OCI-LY7 (cell line): ENCODE measurements around the gene PHACTR1. TPM values are rescaled to one million over a fixed set of nuclear protein-coding genes. Genes with fewer than 3 reads are reported as not detected.

Experiments used
- BruUV-seq: library from RNA; stranded (reverse); fragments of 400-500 nt; replicated peaks from 2 replicates; lab custom pipeline; 2021; lab: Mats Ljungman, UMichigan
- CTCF ChIA-PET: fragments of 300-600 bp; sonication (Branson Sonifier 250); formaldehyde crosslinking; loops from one replicate; lab custom pipeline; 2022; ENCODE audit warnings: antibody characterized with exemption; ENCODE audit not compliant: unreplicated experiment; lab: Charles Lee
- POLR2A ChIA-PET: fragments of 300-600 bp; sonication (Branson Sonifier 250); formaldehyde crosslinking; loops from one replicate; lab custom pipeline; 2022; ENCODE audit warnings: antibody characterized with exemption; lab: Charles Lee
- DNase-seq: peaks from one replicate; pipeline ENCODE4 v3.0.0-alpha.2; 2015; ENCODE audit warnings: low spot score
- H2AFZ ChIP-seq: fragments of 200-600 bp; sonication (generic), shearing (Covaris generic); 2 replicates; pipeline ENCODE4 v1.6.1; 2014; ENCODE audit warnings: mild to moderate bottlenecking, antibody characterized with exemption, low read length, moderate library complexity
- H3K27ac ChIP-seq: fragments of 200-600 bp; sonication (generic); 2 replicates; pipeline ENCODE4 v1.5.1; 2014; ENCODE audit warnings: mixed run types, low read depth, mild to moderate bottlenecking, moderate library complexity, low read length, inconsistent platforms; ENCODE audit not compliant: poor library complexity, severe bottlenecking
- H3K36me3 ChIP-seq: fragments of 200-600 bp; sonication (generic); 2 replicates; pipeline ENCODE4 v1.6.1; 2014; ENCODE audit warnings: mild to moderate bottlenecking, antibody characterized with exemption, low read length, moderate library complexity, mixed read lengths; ENCODE audit not compliant: insufficient read depth
- H3K4me1 ChIP-seq: fragments of 200-600 bp; sonication (generic); 2 replicates; pipeline ENCODE4 v1.5.1; 2014; ENCODE audit warnings: mild to moderate bottlenecking, low read length; ENCODE audit not compliant: insufficient read depth, poor library complexity, severe bottlenecking
- H3K4me2 ChIP-seq: fragments of 200-600 bp; sonication (generic); 2 replicates; pipeline ENCODE4 v1.6.1; 2014; ENCODE audit warnings: mild to moderate bottlenecking, low read length
- H3K4me3 ChIP-seq: fragments of 200-600 bp; sonication (generic); 2 replicates; pipeline ENCODE4 v1.5.1; 2014; ENCODE audit warnings: mild to moderate bottlenecking, low read depth, low read length; ENCODE audit not compliant: poor library complexity, severe bottlenecking
- H3K79me2 ChIP-seq: fragments of 200-600 bp; sonication (generic); 2 replicates; pipeline ENCODE4 v1.6.1; 2016; ENCODE audit warnings: low read depth, mild to moderate bottlenecking, low read length, moderate library complexity, mixed read lengths; ENCODE audit not compliant: insufficient read depth
- H3K9me2 ChIP-seq: fragments of 200-600 bp; sonication (generic); 2 replicates; pipeline ENCODE4 v1.6.1; 2016; ENCODE audit warnings: mild to moderate bottlenecking, low read length, mixed read lengths; ENCODE audit not compliant: insufficient read depth
- H3K9me3 ChIP-seq: fragments of 200-600 bp; sonication (generic); 2 replicates; pipeline ENCODE4 v1.6.1; 2014; ENCODE audit warnings: mild to moderate bottlenecking, mixed run types, low read length, mixed read lengths
- H4K20me1 ChIP-seq: fragments of 200-600 bp; sonication (generic); 2 replicates; pipeline ENCODE4 v1.6.1; 2014; ENCODE audit warnings: mild to moderate bottlenecking, antibody characterized with exemption, low read length, moderate library complexity, mixed read lengths; ENCODE audit not compliant: insufficient read depth
- CTCF ChIP-seq: fragments of 200-600 bp; sonication (generic); conservative IDR thresholded peaks from 2 replicates; pipeline ENCODE4 v1.5.1; 2014; ENCODE audit warnings: mild to moderate bottlenecking, antibody characterized with exemption, low read length, moderate library complexity, mixed read lengths
- EZH2phosphoT487 ChIP-seq: fragments of 200-600 bp; sonication (generic); IDR thresholded peaks from 2 replicates; pipeline ENCODE4 v1.6.1; 2018; ENCODE audit warnings: low read depth, borderline replicate concordance, mild to moderate bottlenecking, mixed run types, antibody characterized with exemption, low read length, moderate library complexity, mixed read lengths
- intact Hi-C: fragments of 100-400 bp; cut with micrococcal nuclease; formaldehyde crosslinking; loops from one replicate; pipeline ENCODE4 v1.10.0; 2022; ENCODE audit not compliant: unreplicated experiment
- total RNA-seq, 2 experiments: library from RNA; depleted of rRNA in 1 of 2; stranded (reverse); fragments of >200 nt in 1 of 2; shearing (Covaris generic) in 1 of 2; gene quantifications; 2 replicates each; pipeline ENCODE4 v1.2.3, GENCODE V29; 2014 to 2022

PHACTR1 gene
- total RNA-seq, 2 experiments from 2014 or later = 25.1 to 46.6 TPM

GRCh38 chr6:13094781-13095425 is 378.3 kb downstream of the PHACTR1 start:
- no TSS peak for BruUV-seq
- intact Hi-C loops = no loop called here
- TF ChIP-seq CTCF (no peak), EZH2phosphoT487 (no peak)
- H3K79me2 ChIP-seq = no peaks in the 10 kb centered on the region
- CTCF ChIA-PET = no interaction called here
- H4K20me1 ChIP-seq = no peaks in the 10 kb centered on the region
- POLR2A ChIA-PET = interaction anchor here (0.6 to 0.7 kb wide), 3 partner anchors 111 to 1504 kb away, joined by 3 to 4 read pairs (median 3); no protein-coding TSS in a partner anchor
- H3K27ac ChIP-seq = no peak overlapping the region
- no peak for DNase-seq
- H2AFZ ChIP-seq = no peak overlapping the region
- no peak overlapping the region for H3K4me3 ChIP-seq
- H3K4me2 ChIP-seq = no peak overlapping the region
- H3K4me1 ChIP-seq = no peaks in the 10 kb centered on the region
- H3K9me2 ChIP-seq = no peaks in the 10 kb centered on the region
- no peaks in the 10 kb centered on the region for H3K9me3 ChIP-seq
- no peaks in the 10 kb centered on the region for H3K36me3 ChIP-seq

DNA sequence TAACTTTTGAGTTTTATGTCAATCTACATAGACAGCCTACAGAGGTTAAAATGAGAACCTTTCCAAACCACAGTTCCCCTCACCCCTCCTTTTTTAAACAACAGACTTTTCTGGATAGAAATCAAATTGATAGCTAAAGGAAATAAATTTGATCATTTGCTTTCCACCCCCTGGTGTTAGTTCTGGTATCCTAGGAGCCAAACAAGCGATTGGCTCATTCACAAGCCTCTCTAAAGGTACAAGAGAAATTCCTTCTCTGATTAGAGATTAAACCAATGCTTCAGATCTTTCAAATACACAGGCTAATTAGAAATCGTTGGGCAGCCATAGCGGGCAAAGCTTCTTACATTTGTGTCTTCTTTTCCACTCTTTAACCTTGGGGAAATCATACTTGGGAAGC is 379.5 kb downstream of the PHACTR1 start:
- ChIA-PET CTCF (no interaction called here), POLR2A (interaction anchor here (0.6 kb wide), 2 partner anchors 91 to 169 kb away, joined by 3 to 4 read pairs; no protein-coding TSS in a partner anchor)
- Histone ChIP-seq H3K9me2 (no peaks in the 10 kb centered on the region), H3K79me2 (no peaks in the 10 kb centered on the region), H3K9me3 (no peaks in the 10 kb centered on the region), H3K27ac (no peak overlapping the region), H4K20me1 (no peaks in the 10 kb centered on the region), H3K4me1 (no peaks in the 10 kb centered on the region), H3K36me3 (no peaks in the 10 kb centered on the region), H3K4me3 (no peak overlapping the region), H3K4me2 (no peak overlapping the region), H2AFZ (no peak overlapping the region)
- BruUV-seq = no TSS peak
- DNase-seq = no peak
- intact Hi-C loops = no loop called here
- no peak for TF ChIP-seq CTCF
- TF ChIP-seq EZH2phosphoT487 = no peak

DNA sequence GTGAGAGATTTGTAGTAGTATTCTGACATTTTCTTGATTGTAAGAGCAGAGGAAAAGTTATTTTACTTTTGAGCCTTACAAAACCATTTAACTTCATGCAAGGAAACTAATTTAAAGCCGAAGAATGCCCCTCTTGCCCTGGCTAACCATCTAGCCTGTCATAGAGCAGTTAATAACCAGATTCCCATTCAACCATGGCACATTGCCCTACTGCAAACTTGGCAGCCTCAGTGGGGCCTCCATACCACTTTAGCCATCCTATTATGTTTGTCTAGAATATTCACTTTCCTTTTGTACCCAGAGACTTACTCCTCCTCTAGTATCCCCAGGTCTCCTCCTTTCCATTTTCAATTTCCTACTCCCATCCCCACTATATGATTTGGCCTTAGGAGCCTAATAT is 380.9 kb downstream of the PHACTR1 start:
- TF ChIP-seq CTCF = no peak
- no peak overlapping the region for H3K4me3 ChIP-seq
- no peak overlapping the region for H3K4me2 ChIP-seq
- BruUV-seq = no TSS peak
- no peaks in the 10 kb centered on the region for H3K9me2 ChIP-seq
- no peaks in the 10 kb centered on the region for H4K20me1 ChIP-seq
- intact Hi-C loops = no loop called here
- H3K9me3 ChIP-seq = no peaks in the 10 kb centered on the region
- H3K27ac ChIP-seq = no peak overlapping the region
- no peaks in the 10 kb centered on the region for H3K36me3 ChIP-seq
- CTCF ChIA-PET = no interaction called here
- DNase-seq = no peak
- H3K79me2 ChIP-seq = no peaks in the 10 kb centered on the region
- peaks cover 1% of the 10 kb centered on the region for H3K4me1 ChIP-seq
- no peak overlapping the region for H2AFZ ChIP-seq
- POLR2A ChIA-PET = no interaction called here
